NCI-H2227 (cell line): Measurements from ENCODE around the gene OR56A1.
A peak's percentile ranks its signal among the peaks of the same experiment; 100 is the strongest.
"Not testable (repeated sequence)": the region's sequence is repeated elsewhere in the genome, so short reads cannot be mapped to it uniquely, and the experiment has no call there.

Experiments used
- DNase-seq: peaks from one replicate; lab custom pipeline; 2025; ENCODE audit not compliant: unreplicated experiment; lab: John Stamatoyannopoulos, UW

The OR56A1 gene

GRCh38 chr11:6030708-6031405, at the start of gene OR56A1:
Gene OR56A1, minus strand, starts transcription at chr11:6030758. Its CDS starts 3,066 bp downstream, at chr11:6027692.
- DNase-seq, result no peak

GRCh38 chr11:6079463-6079862, 48.9 kb upstream of the OR56A1 start:
- DNase-seq, result no peak

GRCh38 chr11:6077723-6078122, 47.2 kb upstream of the OR56A1 start:
- no peak for DNase-seq

- DNase-seq, result not testable (repeated sequence)
These were observed 45.9 kb upstream of the OR56A1 start for GRCh38 chr11:6076443-6076842.

- no peak for DNase-seq
These were observed 36.9 kb upstream of the OR56A1 start for GRCh38 chr11:6067502-6067901.

GRCh38 chr11:6062691-6063358, 32.3 kb upstream of the OR56A1 start:
- no peak for DNase-seq

GRCh38 chr11:6061475-6061874, 30.9 kb upstream of the OR56A1 start:
- no peak for DNase-seq

GRCh38 chr11:6057452-6057851, 26.9 kb upstream of the OR56A1 start:
- no peak for DNase-seq

GRCh38 chr11:6055569-6055968, 25.0 kb upstream of the OR56A1 start:
- no peak for DNase-seq

GRCh38 chr11:6052374-6052773, 21.8 kb upstream of the OR56A1 start:
- DNase-seq, result no peak

- no peak for DNase-seq
These were observed 10.3 kb upstream of the OR56A1 start for GRCh38 chr11:6040874-6041273.

GRCh38 chr11:6027501-6027900, 3.1 kb downstream of the OR56A1 start:
- DNase-seq, result no peak

GRCh38 chr11:6025056-6025455, 5.5 kb downstream of the OR56A1 start:
- DNase-seq, result no peak

GRCh38 chr11:6022956-6023355, 7.6 kb downstream of the OR56A1 start:
- peak; percentile 58 for DNase-seq

GRCh38 chr11:6013042-6013441, 17.5 kb downstream of the OR56A1 start:
- no peak for DNase-seq

GRCh38 chr11:6012035-6012668, 18.4 kb downstream of the OR56A1 start:
- no peak for DNase-seq

GRCh38 chr11:6006846-6007245, 23.7 kb downstream of the OR56A1 start, which contains the start of gene OR56A4:
Gene OR56A4, minus strand, starts transcription at chr11:6006946. Its CDS starts 3,954 bp downstream, at chr11:6002992.
- DNase-seq, result no peak

- no peak for DNase-seq
These were observed 24.2 kb downstream of the OR56A1 start for GRCh38 chr11:6006395-6006794.

GRCh38 chr11:6002202-6002699, 28.3 kb downstream of the OR56A1 start:
- DNase-seq, result no peak

- DNase-seq, result no peak
These were observed 35.8 kb downstream of the OR56A1 start for GRCh38 chr11:5994791-5995190.

GRCh38 chr11:5992604-5993251, 37.8 kb downstream of the OR56A1 start:
- DNase-seq, result peak; percentile 22
